Measurements from ENCODE around the gene TVP23A.

TVP23A gene

GRCh38 chr16:10770907-10771306 lies 47.7 kb downstream of the TVP23A start:
- CTCF ChIA-PET: no interaction called here
- no peaks in the 10 kb centered on the region for H3K4me1 ChIP-seq (ENCODE audit: control insufficient read depth, insufficient read depth, low read length)
- POLR2A ChIA-PET: interaction anchor here (0.8 kb wide), 1 partner anchor 148 kb away, joined by 3 read pairs; no protein-coding TSS in a partner anchor

GRCh38 chr16:10769381-10769780 lies 49.2 kb downstream of the TVP23A start:
- ChIA-PET POLR2A (no interaction called here), CTCF (no interaction called here)
- Histone ChIP-seq H3K36me3 (ENCODE audit: control insufficient read depth in 2 of 2, insufficient read depth in 1 of 2, low read length in 2 of 2) (peaks cover 0 to 33% of the 10 kb centered on the region in 2 experiments; a peak in 2 of 3 replicates), H3K4me1 (ENCODE audit: control insufficient read depth, insufficient read depth, low read length) (no peaks in the 10 kb centered on the region), H3K9me3 (ENCODE audit: control insufficient read depth, insufficient read depth, low read depth, low read length) (no peaks in the 10 kb centered on the region), H3K4me3 (ENCODE audit: low read depth, low read length) (no peak overlapping the region), H3K27ac (ENCODE audit: extremely low read depth, low read depth, low read length) (no peak overlapping the region)
- TF ChIP-seq ZNF133 (tag by site-specific recombination; IDR thresholded peaks at IDR 0.05) (no peak), ZNF830 (tag by site-specific recombination; IDR thresholded peaks at IDR 0.05; ENCODE audit: low read depth) (no peak), ZBTB1 (tag by site-specific recombination; IDR thresholded peaks at IDR 0.05) (no peak), KLF1 (tag by site-specific recombination; IDR thresholded peaks at IDR 0.05) (no peak), ZNF501 (tag by site-specific recombination; IDR thresholded peaks at IDR 0.05) (no peak), PRDM2 (tag by site-specific recombination; IDR thresholded peaks at IDR 0.05; ENCODE audit: borderline replicate concordance) (no peak), ZEB2 (tag by site-specific recombination; IDR thresholded peaks at IDR 0.05) (no peak)
- TF ChIP-seq, protein P1, sequence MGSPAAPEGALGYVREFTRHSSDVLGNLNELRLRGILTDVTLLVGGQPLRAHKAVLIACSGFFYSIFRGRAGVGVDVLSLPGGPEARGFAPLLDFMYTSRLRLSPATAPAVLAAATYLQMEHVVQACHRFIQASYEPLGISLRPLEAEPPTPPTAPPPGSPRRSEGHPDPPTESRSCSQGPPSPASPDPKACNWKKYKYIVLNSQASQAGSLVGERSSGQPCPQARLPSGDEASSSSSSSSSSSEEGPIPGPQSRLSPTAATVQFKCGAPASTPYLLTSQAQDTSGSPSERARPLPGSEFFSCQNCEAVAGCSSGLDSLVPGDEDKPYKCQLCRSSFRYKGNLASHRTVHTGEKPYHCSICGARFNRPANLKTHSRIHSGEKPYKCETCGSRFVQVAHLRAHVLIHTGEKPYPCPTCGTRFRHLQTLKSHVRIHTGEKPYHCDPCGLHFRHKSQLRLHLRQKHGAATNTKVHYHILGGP (tag by site-specific recombination; IDR thresholded peaks at IDR 0.05): no peak

More at GRCh38 chr16:10770907-10771306, 47.7 kb downstream of the TVP23A start:
- Histone ChIP-seq H3K27ac (ENCODE audit: extremely low read depth, low read depth, low read length) (no peak overlapping the region), H3K9me3 (ENCODE audit: control insufficient read depth, insufficient read depth, low read depth, low read length) (no peaks in the 10 kb centered on the region), H3K4me3 (ENCODE audit: low read depth, low read length) (no peak overlapping the region), H3K36me3 (ENCODE audit: control insufficient read depth in 2 of 2, insufficient read depth in 1 of 2, low read length in 2 of 2) (peaks cover 0 to 21% of the 10 kb centered on the region in 2 experiments; a peak in 2 of 3 replicates)
- no peak for TF ChIP-seq ZNF37A (tag by site-specific recombination; IDR thresholded peaks at IDR 0.05)
- TF ChIP-seq ZNF433 (tag by site-specific recombination; IDR thresholded peaks at IDR 0.05; ENCODE audit: low read depth): no peak
- TF ChIP-seq, protein P2, sequence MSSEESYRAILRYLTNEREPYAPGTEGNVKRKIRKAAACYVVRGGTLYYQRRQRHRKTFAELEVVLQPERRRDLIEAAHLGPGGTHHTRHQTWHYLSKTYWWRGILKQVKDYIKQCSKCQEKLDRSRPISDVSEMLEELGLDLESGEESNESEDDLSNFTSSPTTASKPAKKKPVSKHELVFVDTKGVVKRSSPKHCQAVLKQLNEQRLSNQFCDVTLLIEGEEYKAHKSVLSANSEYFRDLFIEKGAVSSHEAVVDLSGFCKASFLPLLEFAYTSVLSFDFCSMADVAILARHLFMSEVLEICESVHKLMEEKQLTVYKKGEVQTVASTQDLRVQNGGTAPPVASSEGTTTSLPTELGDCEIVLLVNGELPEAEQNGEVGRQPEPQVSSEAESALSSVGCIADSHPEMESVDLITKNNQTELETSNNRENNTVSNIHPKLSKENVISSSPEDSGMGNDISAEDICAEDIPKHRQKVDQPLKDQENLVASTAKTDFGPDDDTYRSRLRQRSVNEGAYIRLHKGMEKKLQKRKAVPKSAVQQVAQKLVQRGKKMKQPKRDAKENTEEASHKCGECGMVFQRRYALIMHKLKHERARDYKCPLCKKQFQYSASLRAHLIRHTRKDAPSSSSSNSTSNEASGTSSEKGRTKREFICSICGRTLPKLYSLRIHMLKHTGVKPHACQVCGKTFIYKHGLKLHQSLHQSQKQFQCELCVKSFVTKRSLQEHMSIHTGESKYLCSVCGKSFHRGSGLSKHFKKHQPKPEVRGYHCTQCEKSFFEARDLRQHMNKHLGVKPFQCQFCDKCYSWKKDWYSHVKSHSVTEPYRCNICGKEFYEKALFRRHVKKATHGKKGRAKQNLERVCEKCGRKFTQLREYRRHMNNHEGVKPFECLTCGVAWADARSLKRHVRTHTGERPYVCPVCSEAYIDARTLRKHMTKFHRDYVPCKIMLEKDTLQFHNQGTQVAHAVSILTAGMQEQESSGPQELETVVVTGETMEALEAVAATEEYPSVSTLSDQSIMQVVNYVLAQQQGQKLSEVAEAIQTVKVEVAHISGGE (tag by site-specific recombination; conservative IDR thresholded peaks at IDR 0.05; ENCODE audit: low read depth): no peak
- TF ChIP-seq ZNF423 (tag by site-specific recombination; IDR thresholded peaks at IDR 0.05): no peak
- TF ChIP-seq ZNF302 (tag by site-specific recombination; IDR thresholded peaks at IDR 0.05; ENCODE audit: low read depth): no peak
- no peak for TF ChIP-seq ATF2 (tag by site-specific recombination; IDR thresholded peaks at IDR 0.05; ENCODE audit: low read depth)
- TF ChIP-seq KLF10 (tag by site-specific recombination; IDR thresholded peaks at IDR 0.05): no peak
- no peak for TF ChIP-seq AEBP2 (tag by site-specific recombination; IDR thresholded peaks at IDR 0.05; ENCODE audit: borderline replicate concordance)
- TF ChIP-seq ZNF114 (tag by site-specific recombination; IDR thresholded peaks at IDR 0.05): no peak

All from HEK293 (cell line).